ENCODE measurements around the gene STK32C. TPM values are rescaled to one million over a fixed set of nuclear protein-coding genes. Genes with fewer than 3 reads are reported as not detected.

STK32C gene
- total and polyA plus RNA-seq, 2 of the 4 experiments (the other 2 are of a cell fraction): 5.0 to 8.3 TPM

DNA sequence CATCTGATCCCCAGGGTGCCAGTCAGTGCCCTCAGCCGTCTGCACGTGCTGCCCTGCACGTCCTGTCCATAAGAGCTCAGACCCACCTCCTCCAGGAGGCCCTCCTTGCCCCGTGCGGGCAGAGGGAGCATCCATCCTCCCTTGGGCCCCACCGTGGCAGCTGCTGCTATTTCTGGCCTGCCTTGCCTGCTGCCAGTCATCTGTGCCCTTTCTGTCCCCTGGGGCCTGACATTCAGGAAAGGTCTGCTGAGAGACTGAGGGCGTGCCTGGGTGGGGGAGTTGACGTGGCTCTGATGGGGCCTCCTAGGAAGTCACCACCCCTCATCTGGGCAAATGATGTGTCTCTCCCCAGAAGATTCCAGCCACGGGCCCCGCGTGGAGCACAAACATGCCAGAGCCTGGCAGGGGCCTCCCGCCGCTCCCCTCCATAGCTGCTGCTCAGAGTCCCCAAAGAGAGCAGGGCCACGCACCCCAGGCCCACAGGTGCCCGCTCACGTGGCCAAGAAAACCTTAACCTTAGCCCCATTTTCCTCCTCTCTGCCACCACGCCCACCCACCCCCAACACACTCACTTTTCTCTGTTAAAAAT lies 99.2 kb downstream of the STK32C start:
- Histone ChIP-seq H4K8ac (ENCODE audit: low read depth in 2 of 2, low read length in 2 of 2) (no peak overlapping the region), H3K56ac (ENCODE audit: extremely low read depth, insufficient read depth, low read length) (no peak overlapping the region), H3K23ac (ENCODE audit: low read depth, low read length) (no peak overlapping the region), H2AFZ (replicated peaks; ENCODE audit: low read length, poor library complexity) (no peak overlapping the region), H2BK5ac (ENCODE audit: low read depth, low read length, poor library complexity, severe bottlenecking) (no peak overlapping the region), H3K27ac (ENCODE audit: insufficient read depth, low read length) (no peak overlapping the region), H4K91ac (ENCODE audit: insufficient read depth, low read depth, low read length) (no peak overlapping the region), H3K36me3 (ENCODE audit: control insufficient read depth, insufficient read depth, low read length) (peaks cover 3% of the 10 kb centered on the region; the same call in 1 of the 2 replicates), H2AK9ac (replicated peaks; ENCODE audit: low read depth, low read length, poor library complexity) (no peak overlapping the region), H3K4me3 (ENCODE audit: insufficient read depth, low read depth, low read length) (no peak overlapping the region), H3K27me3 (ENCODE audit: control insufficient read depth, insufficient read depth, low read length) (no peaks in the 10 kb centered on the region), H3K14ac (replicated peaks; ENCODE audit: low read depth, low read length) (no peak overlapping the region), H2BK20ac (ENCODE audit: low read depth, low read length) (no peak overlapping the region), H3K9ac (ENCODE audit: low read depth, low read length) (no peak overlapping the region), H3K4ac (ENCODE audit: low read depth, low read length) (no peak overlapping the region), H3K18ac (ENCODE audit: low read depth, low read length) (no peak overlapping the region), H3K4me2 (ENCODE audit: low read depth, low read length) (no peak overlapping the region), H2AK5ac (ENCODE audit: low read depth, low read length) (no peak overlapping the region), H2BK120ac (ENCODE audit: low read depth, low read length) (no peak overlapping the region), H3K9me3 (ENCODE audit: control insufficient read depth, insufficient read depth, low read length) (peaks cover 4% of the 10 kb centered on the region), H2BK15ac (ENCODE audit: low read depth, low read length) (no peak overlapping the region), H4K20me1 (ENCODE audit: insufficient read depth, low read length) (no peaks in the 10 kb centered on the region), H4K5ac (ENCODE audit: low read depth, low read length) (no peak overlapping the region), H3K9me1 (ENCODE audit: insufficient read depth, low read length) (no peaks in the 10 kb centered on the region; the same call in 1 of the 2 replicates), H3K4me1 (ENCODE audit: control insufficient read depth, insufficient read depth, low read length) (no peaks in the 10 kb centered on the region), H3K79me1 (ENCODE audit: low read depth in 1 of 2, low read length in 2 of 2) (no peaks in the 10 kb centered on the region)
- TF ChIP-seq POLR2A (IDR thresholded peaks at IDR 0.05; ENCODE audit: low read depth, low read length) (no peak), RFX5 (IDR thresholded peaks at IDR 0.05; ENCODE audit: low read depth, low read length) (no peak), MAFK (IDR thresholded peaks at IDR 0.05; ENCODE audit: low read depth, low read length) (no peak), CEBPB (IDR thresholded peaks at IDR 0.05; ENCODE audit: low read depth, low read length) (no peak), RCOR1 (IDR thresholded peaks at IDR 0.05; ENCODE audit: insufficient replicate concordance, low read length) (no peak), NFE2L2 (IDR thresholded peaks at IDR 0.05; ENCODE audit: low read depth, low read length) (no peak), RAD21 (IDR thresholded peaks at IDR 0.05; ENCODE audit: low read length) (no peak), FOS (IDR thresholded peaks at IDR 0.05; ENCODE audit: low read depth, low read length) (no peak), MAZ (IDR thresholded peaks at IDR 0.05; ENCODE audit: borderline replicate concordance, low read depth, low read length) (no peak), MXI1 (IDR thresholded peaks at IDR 0.05; ENCODE audit: borderline replicate concordance, low read depth, low read length) (no peak), USF2 (IDR thresholded peaks at IDR 0.05; ENCODE audit: low read depth, low read length) (no peak), CHD1 (IDR thresholded peaks at IDR 0.05; ENCODE audit: low read depth, low read length) (no peak), BHLHE40 (IDR thresholded peaks at IDR 0.05; ENCODE audit: low read depth, low read length) (no peak), CTCF (conservative IDR thresholded peaks at IDR 0.05; ENCODE audit: low read depth, low read length) (no peak), SMC3 (IDR thresholded peaks at IDR 0.05; ENCODE audit: low read depth, low read length) (no peak)
- TF ChIP-seq, protein P1, sequence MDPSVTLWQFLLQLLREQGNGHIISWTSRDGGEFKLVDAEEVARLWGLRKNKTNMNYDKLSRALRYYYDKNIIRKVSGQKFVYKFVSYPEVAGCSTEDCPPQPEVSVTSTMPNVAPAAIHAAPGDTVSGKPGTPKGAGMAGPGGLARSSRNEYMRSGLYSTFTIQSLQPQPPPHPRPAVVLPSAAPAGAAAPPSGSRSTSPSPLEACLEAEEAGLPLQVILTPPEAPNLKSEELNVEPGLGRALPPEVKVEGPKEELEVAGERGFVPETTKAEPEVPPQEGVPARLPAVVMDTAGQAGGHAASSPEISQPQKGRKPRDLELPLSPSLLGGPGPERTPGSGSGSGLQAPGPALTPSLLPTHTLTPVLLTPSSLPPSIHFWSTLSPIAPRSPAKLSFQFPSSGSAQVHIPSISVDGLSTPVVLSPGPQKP (IDR thresholded peaks at IDR 0.05; ENCODE audit: borderline replicate concordance, low read depth, low read length): no peak
- in situ Hi-C loops (cut with MboI; ENCODE audit: low sequenced_read_pairs): no loop called here
- POLR2A ChIA-PET (ENCODE audit: unreplicated experiment): no interaction called here
- intact Hi-C loops (cut with micrococcal nuclease): no loop called here
- dilution Hi-C loops (cut with HindIII; ENCODE audit: low sequenced_read_pairs, unreplicated experiment): no loop called here
- 84% methylated on average over 11 of the region's 17 CpGs; no CpG with 5 or more reads in 1 of the 2 experiments for WGBS, 2 experiments (ENCODE audit: extremely low coverage in 2 of 2, insufficient read length in 1 of 2)
- CTCF ChIA-PET: no interaction called here
- ATAC-seq (ENCODE audit: low read depth) (no peak), DNase-seq (no peak)
- BruUV-seq (replicated peaks): no TSS peak
